Activated CD8-positive, alpha-beta memory T cell treated with anti-CD3 and anti-CD28 coated beads, Interleukin-2, amount 50 U/mL, for 4 hours (primary cell): ENCODE data around the gene FUT4.
"Not testable (repeated sequence)": the region's sequence is repeated elsewhere in the genome, so short reads cannot be mapped to it uniquely, and the experiment has no call there.

ENCODE experiments used
- DNase-seq: peaks from one replicate; pipeline ENCODE4 v3.0.0-alpha.2; 2020

FUT4 gene

DNA sequence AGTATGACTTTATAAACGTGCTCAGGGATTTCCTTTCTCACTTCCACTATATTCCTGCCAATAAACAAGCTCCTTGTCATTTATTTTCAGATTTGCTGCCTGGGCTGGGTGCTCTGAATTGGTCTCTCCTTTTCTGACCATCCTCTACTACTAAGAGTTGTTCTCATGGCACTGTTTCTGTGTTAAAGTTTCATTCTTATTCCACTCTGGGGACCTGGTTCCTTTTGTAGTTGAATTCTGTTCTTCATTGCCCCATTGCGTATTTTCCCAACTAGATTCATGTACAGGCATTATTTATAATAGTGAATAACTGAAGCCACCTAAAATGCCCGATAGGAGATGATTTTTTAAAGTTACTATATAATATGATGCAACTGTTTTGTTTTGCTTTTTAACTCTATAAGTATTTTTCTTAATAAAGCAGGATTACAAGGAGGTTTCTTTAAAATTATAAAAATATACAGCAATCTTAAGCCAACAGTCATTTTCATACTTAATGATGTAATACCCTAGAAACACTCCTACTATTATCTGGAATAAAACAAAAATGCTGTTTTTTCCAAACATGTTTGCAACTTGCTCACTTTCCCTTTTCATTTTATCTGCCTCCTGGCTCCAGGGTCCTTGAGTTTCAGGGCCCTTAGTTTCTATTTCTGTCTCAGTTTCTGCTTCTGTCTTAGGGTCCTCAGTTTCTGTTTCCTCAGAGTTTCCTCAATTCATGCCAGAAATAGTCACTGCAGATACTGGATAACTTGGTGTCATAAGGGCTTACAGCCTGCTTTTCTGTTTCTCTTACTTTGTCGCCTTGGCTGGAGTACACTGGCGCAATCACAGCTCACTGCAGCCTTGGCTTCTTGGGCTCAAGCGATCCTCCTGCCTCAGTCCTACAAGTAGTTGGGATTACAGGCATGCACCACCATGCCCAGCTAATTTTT, 9.8 kb upstream of the FUT4 start:
- no peak for DNase-seq

DNA sequence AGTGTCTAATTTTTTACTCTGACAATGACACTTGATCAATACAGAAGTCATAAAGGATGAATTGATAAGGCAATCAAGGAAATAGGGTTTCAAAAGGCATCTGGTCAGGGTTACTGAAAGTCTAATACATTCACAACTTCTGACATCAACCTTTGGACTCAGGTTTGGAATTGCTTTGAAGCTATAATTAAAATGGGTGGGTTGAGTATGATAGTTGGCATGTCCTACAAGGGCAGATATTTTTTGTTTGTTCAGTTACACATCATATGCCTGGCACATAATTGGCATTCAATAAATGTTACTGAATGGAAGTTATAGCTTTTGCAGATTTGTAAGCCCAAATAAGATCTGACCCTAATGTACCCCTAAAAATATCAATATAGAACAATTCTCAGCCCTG, 7.3 kb upstream of the FUT4 start:
- DNase-seq = no peak

DNA sequence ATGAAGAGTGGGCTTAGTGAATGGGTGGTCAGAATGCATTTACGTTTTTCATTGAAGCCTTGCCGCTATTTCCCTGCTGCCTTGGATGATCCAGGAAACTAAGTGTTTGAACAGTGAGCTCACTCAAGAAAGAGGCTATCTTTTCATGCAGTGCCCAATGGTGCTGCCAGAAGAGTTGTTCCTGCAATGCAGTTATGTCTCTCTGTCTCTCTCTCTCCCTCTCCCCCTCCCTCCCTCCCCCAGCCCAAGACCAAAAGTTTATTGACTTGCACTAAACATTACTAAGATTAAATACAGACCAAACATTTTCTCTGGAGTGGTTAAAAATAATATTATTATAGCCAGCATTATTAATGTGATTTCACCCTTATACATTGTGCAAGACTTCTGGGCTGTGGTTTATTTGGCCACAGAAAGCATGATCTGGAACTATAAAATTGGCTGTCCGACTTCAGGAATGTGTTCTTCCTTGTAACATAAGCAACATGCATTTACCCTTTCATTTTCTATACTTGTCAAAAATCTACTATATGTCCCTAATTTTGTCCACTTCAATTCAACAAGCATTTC, 6.6 kb upstream of the FUT4 start:
- no peak for DNase-seq

DNA sequence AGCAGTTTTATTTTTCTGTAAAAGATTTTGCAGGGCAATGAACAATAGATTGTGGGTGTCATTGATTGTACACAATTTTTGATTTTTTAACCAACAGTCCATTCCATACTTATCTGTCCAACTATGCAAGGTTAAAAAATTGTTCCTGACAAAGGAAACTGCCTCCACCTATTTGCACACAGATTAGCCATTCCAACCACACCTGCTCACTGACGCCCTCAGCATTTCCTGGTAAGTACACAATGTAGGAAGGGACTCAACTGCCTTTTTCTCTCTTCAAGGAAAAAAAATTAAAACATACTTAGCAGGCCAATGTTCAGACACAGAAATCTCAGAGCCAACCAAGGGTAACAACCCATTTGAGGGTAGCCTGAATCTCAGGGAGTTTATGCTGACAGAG, 4.3 kb upstream of the FUT4 start:
- no peak for DNase-seq

DNA sequence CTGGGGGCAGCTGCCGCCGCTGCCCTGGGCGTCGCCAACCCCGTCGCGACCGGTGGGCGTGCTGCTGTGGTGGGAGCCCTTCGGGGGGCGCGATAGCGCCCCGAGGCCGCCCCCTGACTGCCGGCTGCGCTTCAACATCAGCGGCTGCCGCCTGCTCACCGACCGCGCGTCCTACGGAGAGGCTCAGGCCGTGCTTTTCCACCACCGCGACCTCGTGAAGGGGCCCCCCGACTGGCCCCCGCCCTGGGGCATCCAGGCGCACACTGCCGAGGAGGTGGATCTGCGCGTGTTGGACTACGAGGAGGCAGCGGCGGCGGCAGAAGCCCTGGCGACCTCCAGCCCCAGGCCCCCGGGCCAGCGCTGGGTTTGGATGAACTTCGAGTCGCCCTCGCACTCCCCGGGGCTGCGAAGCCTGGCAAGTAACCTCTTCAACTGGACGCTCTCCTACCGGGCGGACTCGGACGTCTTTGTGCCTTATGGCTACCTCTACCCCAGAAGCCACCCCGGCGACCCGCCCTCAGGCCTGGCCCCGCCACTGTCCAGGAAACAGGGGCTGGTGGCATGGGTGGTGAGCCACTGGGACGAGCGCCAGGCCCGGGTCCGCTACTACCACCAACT, 1.0 kb downstream of the FUT4 start:
- peak; percentile 14 for DNase-seq

DNA sequence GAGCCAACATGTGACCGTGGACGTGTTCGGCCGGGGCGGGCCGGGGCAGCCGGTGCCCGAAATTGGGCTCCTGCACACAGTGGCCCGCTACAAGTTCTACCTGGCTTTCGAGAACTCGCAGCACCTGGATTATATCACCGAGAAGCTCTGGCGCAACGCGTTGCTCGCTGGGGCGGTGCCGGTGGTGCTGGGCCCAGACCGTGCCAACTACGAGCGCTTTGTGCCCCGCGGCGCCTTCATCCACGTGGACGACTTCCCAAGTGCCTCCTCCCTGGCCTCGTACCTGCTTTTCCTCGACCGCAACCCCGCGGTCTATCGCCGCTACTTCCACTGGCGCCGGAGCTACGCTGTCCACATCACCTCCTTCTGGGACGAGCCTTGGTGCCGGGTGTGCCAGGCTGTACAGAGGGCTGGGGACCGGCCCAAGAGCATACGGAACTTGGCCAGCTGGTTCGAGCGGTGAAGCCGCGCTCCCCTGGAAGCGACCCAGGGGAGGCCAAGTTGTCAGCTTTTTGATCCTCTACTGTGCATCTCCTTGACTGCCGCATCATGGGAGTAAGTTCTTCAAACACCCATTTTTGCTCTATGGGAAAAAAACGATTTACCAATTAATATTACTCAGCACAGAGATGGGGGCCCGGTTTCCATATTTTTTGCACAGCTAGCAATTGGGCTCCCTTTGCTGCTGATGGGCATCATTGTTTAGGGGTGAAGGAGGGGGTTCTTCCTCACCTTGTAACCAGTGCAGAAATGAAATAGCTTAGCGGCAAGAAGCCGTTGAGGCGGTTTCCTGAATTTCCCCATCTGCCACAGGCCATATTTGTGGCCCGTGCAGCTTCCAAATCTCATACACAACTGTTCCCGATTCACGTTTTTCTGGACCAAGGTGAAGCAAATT, 1.8 kb downstream of the FUT4 start:
- no peak for DNase-seq

DNA sequence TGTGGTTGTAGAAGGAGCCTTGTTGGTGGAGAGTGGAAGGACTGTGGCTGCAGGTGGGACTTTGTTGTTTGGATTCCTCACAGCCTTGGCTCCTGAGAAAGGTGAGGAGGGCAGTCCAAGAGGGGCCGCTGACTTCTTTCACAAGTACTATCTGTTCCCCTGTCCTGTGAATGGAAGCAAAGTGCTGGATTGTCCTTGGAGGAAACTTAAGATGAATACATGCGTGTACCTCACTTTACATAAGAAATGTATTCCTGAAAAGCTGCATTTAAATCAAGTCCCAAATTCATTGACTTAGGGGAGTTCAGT, 2.4 kb downstream of the FUT4 start:
- no peak for DNase-seq

DNA sequence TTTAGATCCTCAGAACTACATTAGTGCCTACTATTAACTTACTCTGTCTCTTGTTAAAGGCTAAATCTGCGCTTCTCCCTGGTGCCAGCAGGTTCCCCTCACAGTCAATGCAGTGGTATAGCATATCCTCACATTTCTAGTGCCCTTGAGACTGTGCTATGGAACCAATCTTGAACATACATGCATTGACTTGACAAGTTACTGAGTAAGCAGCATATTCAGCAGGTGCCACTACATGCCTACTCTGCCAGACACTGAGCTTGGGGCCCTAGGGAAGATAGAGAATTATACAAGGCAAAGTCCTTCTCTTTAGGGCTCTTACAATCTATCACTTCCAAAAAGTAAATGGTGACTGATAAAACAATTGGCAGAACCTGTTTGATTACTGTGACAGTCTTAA, 3.2 kb downstream of the FUT4 start:
- DNase-seq = no peak

DNA sequence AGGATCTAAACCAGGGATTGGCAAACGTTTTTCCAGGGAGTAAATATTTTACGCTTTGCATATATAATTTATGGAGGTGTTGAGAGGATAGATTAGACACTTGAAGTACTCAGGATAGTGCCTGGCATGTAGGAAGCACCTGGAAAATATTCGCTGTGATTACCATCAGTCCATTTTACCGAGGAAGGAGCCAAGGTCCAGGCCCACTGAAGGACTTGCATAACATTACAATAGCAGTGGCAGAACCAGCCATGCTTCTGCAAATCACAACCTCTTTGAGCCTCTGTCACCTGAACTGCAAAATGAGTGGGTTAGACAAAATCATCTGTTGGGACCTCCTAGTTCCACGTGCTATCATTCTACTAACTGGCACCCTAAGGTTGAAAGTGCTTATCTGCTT, 5.4 kb downstream of the FUT4 start:
- no peak for DNase-seq

DNA sequence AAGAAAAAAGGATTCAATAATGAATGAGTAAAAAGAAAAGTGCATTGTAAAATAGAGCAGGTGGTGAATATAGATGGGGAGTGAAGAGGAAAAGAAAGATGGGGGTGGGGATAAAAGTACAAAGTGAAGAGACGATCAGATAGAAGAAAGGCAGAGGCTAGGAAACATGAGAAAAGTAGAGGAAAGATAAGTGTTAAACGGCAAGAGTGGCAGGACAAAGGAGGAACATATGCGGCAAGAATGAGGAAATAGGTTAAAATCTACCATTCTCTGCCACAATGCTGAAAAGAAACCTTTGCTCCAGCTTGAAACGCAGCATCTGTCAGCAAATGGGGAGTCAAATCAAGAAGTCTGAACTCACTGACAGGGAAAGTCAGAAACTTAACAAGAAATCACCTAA, 6.8 kb downstream of the FUT4 start:
- DNase-seq = no peak

DNA sequence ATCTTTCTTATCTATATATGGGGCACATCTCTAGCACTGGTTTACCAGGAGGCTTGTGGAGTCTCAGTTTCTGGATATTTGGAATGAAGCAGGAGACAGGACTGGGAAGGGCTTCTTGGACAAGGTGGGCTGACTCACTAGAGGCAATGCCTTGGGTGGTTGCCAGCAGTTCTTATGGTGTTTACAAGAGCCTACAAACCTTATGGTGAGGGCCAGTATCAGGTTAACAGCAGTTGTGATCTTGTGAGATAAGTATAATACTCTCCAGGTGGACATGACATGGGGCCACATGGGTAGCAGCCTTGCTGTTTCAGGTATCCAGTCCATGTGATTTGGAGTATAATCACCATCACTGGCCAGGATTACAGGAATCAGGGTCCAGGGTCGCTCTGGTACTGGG, 10.2 kb downstream of the FUT4 start:
- DNase-seq = no peak

DNA sequence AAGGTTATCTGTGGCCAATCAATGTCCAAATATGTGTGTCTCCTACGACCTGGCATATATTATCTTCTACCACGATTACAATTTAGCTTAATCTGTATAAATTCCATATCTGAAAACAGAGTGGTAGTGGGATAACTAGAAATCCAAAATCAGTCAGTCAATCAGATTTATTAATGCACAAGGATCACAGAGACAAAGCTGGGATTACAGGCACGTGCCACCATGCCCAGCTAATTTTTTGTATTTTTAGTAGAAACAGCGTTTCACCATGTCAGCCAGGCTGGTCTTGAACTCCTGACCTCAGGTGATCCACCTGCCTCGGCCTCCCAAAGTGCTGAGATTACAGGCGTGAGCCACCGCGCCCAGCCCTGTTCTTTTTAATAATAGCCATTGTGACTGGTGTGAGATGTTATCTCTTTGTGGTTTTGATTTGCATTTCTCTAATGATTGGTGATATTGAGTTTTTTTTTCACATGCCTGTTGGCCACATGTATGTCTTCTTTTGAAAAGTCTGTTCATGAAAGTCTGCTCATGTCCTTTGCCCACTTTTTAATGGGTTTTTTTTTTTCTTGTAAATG, 12.1 kb downstream of the FUT4 start:
- DNase-seq = not testable (repeated sequence)

DNA sequence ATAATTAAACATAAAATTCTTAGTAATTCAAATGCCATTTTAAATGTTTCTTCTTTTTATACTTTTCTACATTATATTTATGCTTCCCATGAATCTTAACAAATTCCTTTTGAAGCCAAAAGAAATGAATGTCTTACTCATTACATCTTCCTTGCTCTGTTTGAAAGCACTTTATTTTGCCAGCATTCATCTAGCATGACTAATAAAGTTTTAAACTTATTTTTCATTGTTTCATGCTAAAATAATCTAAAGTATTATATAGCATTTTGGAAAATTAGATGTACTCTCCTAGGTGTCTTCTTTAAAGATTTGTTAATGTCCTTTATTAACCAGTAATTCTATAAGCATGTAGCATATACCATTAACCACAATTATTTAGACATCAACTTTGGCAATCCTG, 13.7 kb downstream of the FUT4 start:
- no peak for DNase-seq

DNA sequence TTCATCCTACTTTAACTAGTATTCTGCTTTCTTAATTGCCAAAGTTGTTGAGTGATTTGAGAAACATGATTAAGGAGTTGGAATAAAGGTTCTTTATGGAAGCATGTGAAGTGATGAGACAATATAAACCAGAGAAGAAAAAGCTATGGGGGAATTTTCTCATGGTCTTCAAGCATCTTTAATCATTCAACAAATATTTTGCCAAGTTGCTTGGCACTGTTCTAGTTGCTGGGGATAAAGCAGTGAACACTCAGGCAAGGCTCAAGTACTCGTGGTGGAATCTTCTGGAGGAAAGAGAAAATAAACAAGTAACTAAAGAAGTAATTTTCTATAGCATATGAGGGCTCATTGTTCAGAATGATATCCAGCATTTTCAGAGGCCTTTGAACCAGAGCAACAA, 14.3 kb downstream of the FUT4 start:
- no peak for DNase-seq

DNA sequence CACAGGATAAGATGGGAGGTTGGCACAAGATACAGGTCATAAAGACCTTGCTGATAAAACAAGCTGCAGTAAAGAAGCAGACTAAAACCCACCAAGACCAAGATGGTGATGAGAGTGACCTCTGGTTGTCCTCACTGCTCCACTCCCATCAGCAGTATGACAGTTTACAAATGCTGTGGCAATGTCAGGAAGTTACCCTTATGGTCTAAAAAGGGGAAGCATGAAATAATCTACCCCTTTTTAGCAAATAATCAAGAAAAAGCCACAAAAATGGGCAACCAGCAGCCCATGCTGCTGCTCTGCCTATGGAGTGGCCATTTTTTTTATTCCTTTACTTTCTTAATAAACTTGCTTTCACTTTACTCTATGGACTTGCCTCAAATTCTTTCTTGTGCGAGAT, 14.7 kb downstream of the FUT4 start:
- no peak for DNase-seq

DNA sequence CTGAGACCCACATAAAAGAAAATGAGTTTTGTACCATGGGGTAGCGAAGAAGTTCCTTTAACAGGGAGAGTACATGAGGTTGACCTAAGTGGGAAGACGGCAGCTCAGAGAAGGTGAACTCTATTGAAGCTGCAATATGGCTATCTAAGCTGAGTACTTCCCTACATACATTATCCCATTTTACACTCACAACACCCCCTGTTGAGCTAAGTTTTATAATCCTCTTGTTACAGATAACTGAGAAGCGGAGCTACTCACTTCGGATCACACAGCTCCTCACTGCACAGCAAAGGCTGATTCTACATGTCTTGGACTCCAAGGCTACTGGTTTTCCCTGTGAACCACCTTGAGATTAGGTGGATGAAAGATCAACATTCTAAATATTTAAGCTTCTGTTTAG, 15.2 kb downstream of the FUT4 start:
- no peak for DNase-seq

DNA sequence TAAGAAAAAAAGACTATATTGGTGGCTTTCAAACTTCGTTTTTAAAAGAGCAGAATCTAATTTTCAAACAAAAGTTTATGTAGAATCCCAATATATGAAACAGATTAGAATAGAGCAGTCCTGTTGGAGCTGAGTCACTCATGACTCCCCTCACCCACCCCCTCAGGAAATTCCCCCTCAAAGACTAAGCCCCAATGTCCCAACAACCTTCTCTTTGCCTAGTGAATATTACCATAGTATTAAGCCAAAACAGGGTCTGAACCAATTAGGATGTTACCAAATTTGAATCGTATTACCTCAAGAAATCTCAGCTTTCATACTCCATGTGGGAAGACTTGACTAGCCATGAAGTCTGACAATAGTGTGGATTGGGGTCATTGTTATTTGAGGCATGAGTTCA, 15.6 kb downstream of the FUT4 start:
- no peak for DNase-seq

DNA sequence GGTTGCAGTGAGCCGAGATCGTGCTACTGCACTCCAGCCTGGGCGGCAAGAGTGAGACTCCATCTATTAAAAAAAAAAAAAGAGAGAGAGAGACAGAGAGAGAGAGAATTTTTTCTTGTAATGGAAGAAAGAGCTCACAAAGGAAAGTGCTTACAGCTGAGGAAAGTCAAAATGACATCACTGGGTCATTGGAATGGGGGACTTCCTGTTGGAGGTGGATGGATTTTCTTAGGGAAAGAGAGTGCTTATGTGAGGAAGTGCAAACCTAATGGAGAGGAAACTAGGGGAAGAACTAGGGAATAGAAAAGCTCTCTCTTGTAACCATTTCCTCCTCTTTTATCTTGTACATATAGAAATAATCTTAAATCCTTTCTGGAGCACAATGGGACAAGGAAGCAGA, 17.1 kb downstream of the FUT4 start:
- DNase-seq = no peak

DNA sequence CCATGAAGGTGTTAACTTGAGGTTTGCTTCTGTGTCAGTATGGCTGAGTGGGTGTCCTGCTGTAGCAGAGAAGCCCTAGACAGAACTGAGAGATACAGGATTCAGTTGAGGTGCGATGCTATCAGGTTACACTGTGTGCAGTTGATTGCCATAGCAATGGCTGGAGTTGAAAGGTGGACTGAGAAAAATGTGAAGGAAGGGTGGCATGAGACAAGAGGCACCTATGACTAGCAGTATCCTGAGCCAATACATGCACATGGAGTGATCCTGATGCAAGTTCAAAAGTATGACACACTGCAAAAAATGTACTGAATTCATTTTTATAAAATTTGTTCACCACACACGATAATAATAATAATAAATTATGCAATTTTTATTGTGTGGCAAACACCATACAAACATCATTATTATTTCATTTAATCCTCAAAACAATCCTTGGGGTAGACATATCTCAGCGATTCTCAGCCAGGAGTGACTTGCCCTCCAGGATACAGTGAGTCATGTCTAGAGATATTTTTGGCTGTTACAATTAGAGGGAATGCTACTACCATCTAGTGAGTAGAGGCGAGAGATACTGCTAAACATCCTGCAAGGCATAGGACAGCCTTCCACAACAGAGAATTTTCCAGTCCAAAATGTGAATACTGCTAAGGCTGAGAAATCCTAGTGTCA, 19.6 kb downstream of the FUT4 start:
- no peak for DNase-seq

DNA sequence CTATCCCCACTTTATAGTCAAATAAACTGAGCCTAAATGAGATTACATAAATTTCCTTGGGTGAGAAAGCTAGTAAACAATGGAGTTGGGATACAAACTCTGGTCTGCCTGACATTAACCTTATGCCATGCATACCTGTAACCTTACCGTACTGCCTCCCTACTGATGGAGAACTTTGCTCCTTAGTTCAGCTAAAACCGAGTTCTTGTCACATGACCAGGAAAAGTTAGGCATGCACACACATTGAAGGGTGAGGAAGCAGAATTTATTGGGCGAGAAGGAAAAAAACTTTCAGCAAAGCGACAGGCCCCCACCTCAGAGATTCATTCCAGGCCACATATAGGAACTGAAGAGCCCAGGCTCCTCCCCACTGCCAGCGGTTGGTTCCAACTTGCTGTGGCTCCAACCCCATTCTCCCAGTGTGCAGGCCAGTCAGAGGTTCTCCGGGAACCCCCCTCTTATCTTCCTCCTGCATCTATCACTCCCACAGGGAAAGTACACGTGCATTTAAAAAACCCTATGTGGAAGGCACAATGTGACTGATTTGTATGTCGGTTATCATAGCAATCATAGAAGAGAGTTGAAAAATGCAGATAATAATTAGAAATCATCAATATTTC, 20.2 kb downstream of the FUT4 start:
- DNase-seq = no peak

DNA sequence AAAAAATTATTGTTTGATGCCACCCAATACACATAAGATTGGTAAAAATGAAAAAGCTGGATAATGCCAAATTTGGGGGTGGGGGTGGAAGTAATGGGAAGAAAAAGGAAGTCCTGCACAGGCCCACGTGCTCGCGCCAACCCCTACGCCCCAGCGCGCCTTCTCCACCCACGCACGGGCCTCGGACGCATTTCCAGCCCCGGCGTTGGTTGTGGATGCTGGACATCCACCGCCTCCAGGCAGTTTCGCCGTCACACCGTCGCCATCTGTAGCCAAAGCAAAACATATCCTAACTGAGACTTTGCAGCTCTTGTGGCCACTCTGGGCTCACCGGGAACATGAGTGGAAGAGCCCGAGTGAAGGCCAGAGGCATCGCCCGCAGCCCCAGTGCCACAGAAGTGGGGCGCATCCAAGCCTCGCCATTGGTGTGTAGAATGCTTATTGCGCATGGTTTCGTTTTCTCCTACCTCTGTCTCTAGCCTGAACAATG, 23.5 kb downstream of the FUT4 start, which contains the start of gene PIWIL4:
Gene PIWIL4 (plus strand): TSS at position 188 of the 490 bp plus-strand sequence. CDS start 151 bp downstream, at position 339.
- DNase-seq = no peak

DNA sequence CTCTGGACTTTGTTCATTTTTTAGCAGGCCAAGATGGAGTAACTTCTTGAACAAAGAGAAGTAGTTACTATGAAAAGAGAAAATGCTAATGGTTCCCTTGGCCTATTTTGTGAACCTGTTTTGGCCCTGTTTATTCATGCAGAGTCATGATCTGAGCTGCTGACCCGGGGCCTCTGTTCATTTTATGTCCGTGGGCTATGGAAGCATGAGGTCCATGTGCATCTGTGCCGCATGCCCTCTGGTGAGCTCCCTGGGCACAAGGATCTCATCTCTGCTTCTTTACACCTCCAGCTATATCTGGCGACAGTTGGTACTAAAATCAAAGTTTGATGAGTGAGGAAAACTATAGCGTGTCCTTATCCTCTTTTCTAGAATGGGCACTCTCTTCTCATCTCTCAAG, 24.5 kb downstream of the FUT4 start:
- no peak for DNase-seq
